Hepatocyte (in vitro differentiated cells): Measurements from ENCODE around the gene SORBS2. TPM values are rescaled to one million over a fixed set of nuclear protein-coding genes. Genes with fewer than 3 reads are reported as not detected.

Source experiments
- DNase-seq: peaks from one replicate; pipeline ENCODE4 v3.0.0-alpha.2; 2016; ENCODE audit warnings: low spot score
- H2AFZ ChIP-seq: fragments of 200-600 bp; sonication (generic); 2 replicates; pipeline ENCODE4 v1.6.0; 2016; ENCODE audit warnings: antibody characterized with exemption, mild to moderate bottlenecking
- H3K27ac ChIP-seq: fragments of 200-600 bp; sonication (generic); 2 replicates; pipeline ENCODE4 v1.5.1; 2016; ENCODE audit warnings: mild to moderate bottlenecking
- H3K27me3 ChIP-seq: fragments of 200-600 bp; sonication (generic); 2 replicates; pipeline ENCODE4 v1.6.1; 2016
- H3K36me3 ChIP-seq: fragments of 200-600 bp; sonication (generic); replicated peaks from 2 replicates; pipeline ENCODE4 v1.5.1; 2016; ENCODE audit warnings: low read depth; ENCODE audit not compliant: insufficient read depth
- H3K4me1 ChIP-seq: fragments of 200-600 bp; sonication (generic); 2 replicates; pipeline ENCODE4 v1.5.1; 2016; ENCODE audit warnings: mild to moderate bottlenecking, moderate library complexity; ENCODE audit not compliant: insufficient read depth
- H3K4me2 ChIP-seq: fragments of 200-600 bp; sonication (generic); 2 replicates; pipeline ENCODE4 v1.6.0; 2016
- H3K4me3 ChIP-seq: fragments of 200-600 bp; sonication (generic); 2 replicates; pipeline ENCODE4 v1.5.1; 2016; ENCODE audit warnings: mild to moderate bottlenecking
- H3K79me2 ChIP-seq: fragments of 200-600 bp; sonication (generic); 2 replicates; pipeline ENCODE4 v1.6.0; 2017; ENCODE audit warnings: mild to moderate bottlenecking
- H3K9me2 ChIP-seq: fragments of 200-600 bp; sonication (generic); replicated peaks from 2 replicates; pipeline ENCODE4 v1.6.0; 2017; ENCODE audit warnings: mild to moderate bottlenecking; ENCODE audit not compliant: insufficient read depth
- H3K9me3 ChIP-seq: fragments of 200-600 bp; sonication (generic); 2 replicates; pipeline ENCODE4 v1.5.1; 2016; ENCODE audit warnings: low read depth, mild to moderate bottlenecking
- H4K20me1 ChIP-seq: fragments of 200-600 bp; sonication (generic); 2 replicates; pipeline ENCODE4 v1.6.0; 2016; ENCODE audit warnings: mild to moderate bottlenecking; ENCODE audit not compliant: insufficient read depth, poor library complexity, severe bottlenecking
- EZH2 ChIP-seq: fragments of 200-600 bp; sonication (generic); IDR thresholded peaks from 2 replicates; pipeline ENCODE4 v1.6.1; 2016; ENCODE audit warnings: antibody characterized with exemption, mild to moderate bottlenecking, borderline replicate concordance
- EZH2phosphoT487 ChIP-seq: fragments of 200-600 bp; sonication (generic); IDR thresholded peaks from one replicate; pipeline ENCODE4 v1.6.1; 2018; ENCODE audit warnings: antibody characterized with exemption, mild to moderate bottlenecking, low read depth, moderate library complexity; ENCODE audit not compliant: unreplicated experiment, severe bottlenecking
- WGBS: methylation state at CpG from one replicate; pipeline ENCODE4 v1.1.6; 2016; ENCODE audit warnings: low lambda C conversion rate; ENCODE audit errors: missing lambda C conversion rate; 5-methylcytosine and 5-hydroxymethylcytosine counted together
- polyA plus RNA-seq: library from polyadenylated mRNA; unstranded; fragments of >200 nt; fragmentation: Nextera tagmentation; extraction: Ambion mirVana; gene quantifications from 2 replicates; pipeline ENCODE4 v1.2.1, GENCODE V29; 2016
- total RNA-seq: library from RNA; depleted of rRNA; stranded (reverse); fragments of >200 nt; gene quantifications from 2 replicates; pipeline ENCODE4 v1.2.3, GENCODE V29; 2014
- TF ChIP-seq, protein P1 (sequence below): fragments of 200-600 bp; sonication (generic); IDR thresholded peaks from 2 replicates; pipeline ENCODE4 v1.5.1; 2016; ENCODE audit warnings: antibody characterized with exemption, mild to moderate bottlenecking; ENCODE audit not compliant: poor library complexity

Gene SORBS2
- total and polyA plus RNA-seq, 2 experiments from 2014 or later = 43.4 to 52.1 TPM

DNA sequence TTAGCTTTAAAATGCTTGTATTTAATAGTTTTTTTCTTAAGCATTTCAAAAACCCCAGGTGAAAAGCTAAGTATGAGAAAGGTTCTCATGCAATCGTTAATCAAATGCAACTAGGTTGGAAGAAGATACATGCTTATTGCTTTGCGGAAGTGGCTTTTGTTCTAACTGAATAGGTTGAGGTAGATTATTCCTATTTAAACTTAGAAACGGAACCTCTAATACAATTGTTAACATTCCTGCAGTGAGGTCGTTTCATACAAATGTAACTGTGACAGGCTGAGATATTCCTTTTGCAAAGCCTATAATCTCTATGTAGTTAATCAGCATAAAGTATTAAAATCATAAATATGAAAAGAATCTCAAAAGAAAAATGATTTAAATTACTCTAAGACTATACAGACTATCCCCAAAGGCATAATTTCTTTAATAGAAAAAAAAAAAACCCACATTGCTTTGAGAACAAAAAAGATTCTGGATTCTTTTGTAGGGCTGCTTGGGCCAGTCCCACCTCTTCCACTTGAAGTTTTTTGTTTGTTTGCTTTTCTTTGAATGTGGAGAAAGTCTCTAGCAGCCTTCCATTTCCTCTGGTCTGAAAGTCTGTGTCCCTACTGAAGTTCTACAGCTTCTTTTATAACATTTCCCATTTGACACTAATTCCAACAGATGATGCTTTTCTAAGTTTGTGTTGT, 25.6 kb upstream of the SORBS2 start:
- Histone ChIP-seq H4K20me1 (no peaks in the 10 kb centered on the region), H3K9me2 (no peaks in the 10 kb centered on the region), H3K9me3 (no peaks in the 10 kb centered on the region), H3K27ac (peak overlapping the region; percentile 86), H3K36me3 (no peaks in the 10 kb centered on the region), H3K27me3 (no peaks in the 10 kb centered on the region), H3K79me2 (no peaks in the 10 kb centered on the region), H2AFZ (no peak overlapping the region), H3K4me3 (no peak overlapping the region), H3K4me1 (peaks cover 51% of the 10 kb centered on the region), H3K4me2 (no peak overlapping the region)
- no peak for DNase-seq
- WGBS = 61% methylated on average over 4 of the region's 4 CpGs
- TF ChIP-seq, protein P1, sequence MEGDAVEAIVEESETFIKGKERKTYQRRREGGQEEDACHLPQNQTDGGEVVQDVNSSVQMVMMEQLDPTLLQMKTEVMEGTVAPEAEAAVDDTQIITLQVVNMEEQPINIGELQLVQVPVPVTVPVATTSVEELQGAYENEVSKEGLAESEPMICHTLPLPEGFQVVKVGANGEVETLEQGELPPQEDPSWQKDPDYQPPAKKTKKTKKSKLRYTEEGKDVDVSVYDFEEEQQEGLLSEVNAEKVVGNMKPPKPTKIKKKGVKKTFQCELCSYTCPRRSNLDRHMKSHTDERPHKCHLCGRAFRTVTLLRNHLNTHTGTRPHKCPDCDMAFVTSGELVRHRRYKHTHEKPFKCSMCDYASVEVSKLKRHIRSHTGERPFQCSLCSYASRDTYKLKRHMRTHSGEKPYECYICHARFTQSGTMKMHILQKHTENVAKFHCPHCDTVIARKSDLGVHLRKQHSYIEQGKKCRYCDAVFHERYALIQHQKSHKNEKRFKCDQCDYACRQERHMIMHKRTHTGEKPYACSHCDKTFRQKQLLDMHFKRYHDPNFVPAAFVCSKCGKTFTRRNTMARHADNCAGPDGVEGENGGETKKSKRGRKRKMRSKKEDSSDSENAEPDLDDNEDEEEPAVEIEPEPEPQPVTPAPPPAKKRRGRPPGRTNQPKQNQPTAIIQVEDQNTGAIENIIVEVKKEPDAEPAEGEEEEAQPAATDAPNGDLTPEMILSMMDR = no peak
- TF ChIP-seq EZH2phosphoT487 = no peak
- TF ChIP-seq EZH2 = no peak

- H3K9me2 ChIP-seq = no peaks in the 10 kb centered on the region
- 38% methylated on average over 7 of the region's 7 CpGs for WGBS
- no peaks in the 10 kb centered on the region for H3K36me3 ChIP-seq
- DNase-seq = no peak
- H3K79me2 ChIP-seq = no peaks in the 10 kb centered on the region
- H4K20me1 ChIP-seq = no peaks in the 10 kb centered on the region
- peak overlapping the region; percentile 8 for H3K4me2 ChIP-seq
- H2AFZ ChIP-seq = peak overlapping the region; percentile 25
- TF ChIP-seq EZH2 (no peak), EZH2phosphoT487 (no peak)
- TF ChIP-seq, protein P1 = no peak
- H3K4me1 ChIP-seq = peaks cover 51% of the 10 kb centered on the region
- H3K9me3 ChIP-seq = no peaks in the 10 kb centered on the region
- H3K4me3 ChIP-seq = no peak overlapping the region
- H3K27me3 ChIP-seq = no peaks in the 10 kb centered on the region
- peak overlapping the region; percentile 13 for H3K27ac ChIP-seq
Observed at GRCh38 chr4:185836241-185837084, 24.5 kb upstream of the SORBS2 start.

- H3K79me2 ChIP-seq = no peaks in the 10 kb centered on the region
- no peaks in the 10 kb centered on the region for H3K27me3 ChIP-seq
- no peaks in the 10 kb centered on the region for H3K36me3 ChIP-seq
- no peaks in the 10 kb centered on the region for H3K9me2 ChIP-seq
- TF ChIP-seq EZH2phosphoT487 (no peak), EZH2 (no peak)
- TF ChIP-seq, protein P1 = no peak
- H3K27ac ChIP-seq = no peak overlapping the region
- no peak for DNase-seq
- H3K4me1 ChIP-seq = peaks cover 48% of the 10 kb centered on the region
- peak overlapping the region; percentile 8 for H3K4me2 ChIP-seq
- WGBS = 84% methylated on average over 6 of the region's 6 CpGs
- H3K4me3 ChIP-seq = no peak overlapping the region
- H4K20me1 ChIP-seq = no peaks in the 10 kb centered on the region
- no peaks in the 10 kb centered on the region for H3K9me3 ChIP-seq
- H2AFZ ChIP-seq = peak overlapping the region; percentile 25
Observed at GRCh38 chr4:185835814-185836213, 23.8 kb upstream of the SORBS2 start.
